ENCODE results near the gene BTBD8. TPM values are rescaled to one million over a fixed set of nuclear protein-coding genes. Genes with fewer than 3 reads are reported as not detected.

BTBD8 gene
- total RNA-seq, 1 donor from 2014 or later, result 5.5 TPM

DNA sequence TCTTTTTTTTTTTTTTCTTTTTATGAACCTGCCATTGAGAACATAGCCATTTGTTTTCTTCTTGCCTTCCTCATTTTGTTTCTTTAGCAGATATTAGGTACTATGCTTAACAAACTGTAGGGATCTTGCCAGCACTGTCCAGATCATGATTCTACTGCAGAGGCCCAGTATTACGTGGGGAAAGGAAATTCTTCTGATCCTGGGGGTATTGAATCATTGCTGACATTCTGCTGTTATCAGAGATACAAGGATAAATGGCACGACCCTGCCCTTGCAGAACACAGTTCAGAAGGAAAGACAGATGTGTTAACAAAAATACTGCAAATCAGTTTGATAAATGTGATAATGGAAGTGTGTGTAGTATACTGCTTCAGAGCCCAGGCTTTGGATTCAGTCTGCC, 56.2 kb downstream of the BTBD8 start:
- Histone ChIP-seq H3K27ac (no peak overlapping the region), H3K9me3 (no peaks in the 10 kb centered on the region), H3K4me1 (no peaks in the 10 kb centered on the region), H3K36me3 (peaks cover 3% of the 10 kb centered on the region), H3K4me3 (no peak overlapping the region), H3K27me3 (ENCODE audit: low read depth) (no peaks in the 10 kb centered on the region)
- intact Hi-C loops (cut with DNase I), result no loop called here
- TF ChIP-seq, protein P1, sequence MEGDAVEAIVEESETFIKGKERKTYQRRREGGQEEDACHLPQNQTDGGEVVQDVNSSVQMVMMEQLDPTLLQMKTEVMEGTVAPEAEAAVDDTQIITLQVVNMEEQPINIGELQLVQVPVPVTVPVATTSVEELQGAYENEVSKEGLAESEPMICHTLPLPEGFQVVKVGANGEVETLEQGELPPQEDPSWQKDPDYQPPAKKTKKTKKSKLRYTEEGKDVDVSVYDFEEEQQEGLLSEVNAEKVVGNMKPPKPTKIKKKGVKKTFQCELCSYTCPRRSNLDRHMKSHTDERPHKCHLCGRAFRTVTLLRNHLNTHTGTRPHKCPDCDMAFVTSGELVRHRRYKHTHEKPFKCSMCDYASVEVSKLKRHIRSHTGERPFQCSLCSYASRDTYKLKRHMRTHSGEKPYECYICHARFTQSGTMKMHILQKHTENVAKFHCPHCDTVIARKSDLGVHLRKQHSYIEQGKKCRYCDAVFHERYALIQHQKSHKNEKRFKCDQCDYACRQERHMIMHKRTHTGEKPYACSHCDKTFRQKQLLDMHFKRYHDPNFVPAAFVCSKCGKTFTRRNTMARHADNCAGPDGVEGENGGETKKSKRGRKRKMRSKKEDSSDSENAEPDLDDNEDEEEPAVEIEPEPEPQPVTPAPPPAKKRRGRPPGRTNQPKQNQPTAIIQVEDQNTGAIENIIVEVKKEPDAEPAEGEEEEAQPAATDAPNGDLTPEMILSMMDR (IDR thresholded peaks at IDR 0.05), result no peak
- no peak for DNase-seq
- no peak for ATAC-seq

DNA sequence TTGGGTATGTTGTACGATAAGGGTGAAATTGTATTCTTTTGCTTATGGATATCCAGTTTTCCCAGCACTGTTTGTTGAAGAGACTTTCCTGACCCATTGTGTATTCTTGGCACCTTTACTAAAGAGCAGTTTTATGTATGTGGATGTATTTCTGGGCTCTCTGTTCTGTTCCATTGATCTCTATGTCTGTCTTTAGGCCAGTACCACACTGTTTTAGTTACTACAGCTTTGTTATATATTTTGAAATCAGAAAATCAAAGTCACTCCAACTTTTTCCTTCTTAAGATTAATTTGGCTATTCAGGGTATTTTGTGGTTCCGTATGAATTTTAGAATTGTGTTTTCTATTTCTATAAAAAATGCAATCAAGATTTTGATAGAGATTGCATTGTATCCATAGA, 74.8 kb downstream of the BTBD8 start:
- intact Hi-C loops (cut with DNase I), result no loop called here
- TF ChIP-seq, protein P1 (IDR thresholded peaks at IDR 0.05), result no peak

DNA sequence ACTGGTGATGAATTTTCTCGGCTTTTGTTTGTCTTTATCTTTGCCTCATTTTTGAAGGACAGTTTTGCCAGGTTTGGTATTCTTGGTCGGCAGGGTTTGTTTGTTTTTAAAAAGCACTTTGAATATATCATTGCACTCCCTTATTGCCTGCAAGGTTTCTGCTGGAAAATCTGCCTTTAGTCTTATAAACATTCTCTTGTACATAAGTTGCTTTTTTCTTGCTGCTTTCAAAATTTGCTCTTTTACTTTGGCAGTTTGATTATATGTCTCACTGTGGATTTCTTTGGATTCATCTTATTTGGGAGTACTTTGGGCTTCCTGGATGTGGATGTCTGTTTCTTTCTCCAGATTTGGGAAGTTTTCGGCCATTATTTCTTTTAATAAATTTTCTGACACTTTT, 79.4 kb downstream of the BTBD8 start:
- Histone ChIP-seq H3K9me3 (peaks cover 18% of the 10 kb centered on the region), H3K27ac (no peak overlapping the region), H3K36me3 (no peaks in the 10 kb centered on the region), H3K27me3 (ENCODE audit: low read depth) (no peaks in the 10 kb centered on the region), H3K4me3 (no peak overlapping the region), H3K4me1 (no peaks in the 10 kb centered on the region)
- TF ChIP-seq, protein P1 (IDR thresholded peaks at IDR 0.05), result no peak
- intact Hi-C loops (cut with DNase I), result no loop called here
- DNase-seq, result no peak
- ATAC-seq, result no peak

More for the DNA sequence above, 74.8 kb downstream of the BTBD8 start:
- H3K27me3 ChIP-seq (ENCODE audit: low read depth), result no peaks in the 10 kb centered on the region
- H3K36me3 ChIP-seq, result no peaks in the 10 kb centered on the region
- H3K27ac ChIP-seq, result no peak overlapping the region
- H3K4me3 ChIP-seq, result no peak overlapping the region
- ATAC-seq (no peak), DNase-seq (no peak)
- no peaks in the 10 kb centered on the region for H3K4me1 ChIP-seq
- H3K9me3 ChIP-seq, result peaks cover 22% of the 10 kb centered on the region

DNA sequence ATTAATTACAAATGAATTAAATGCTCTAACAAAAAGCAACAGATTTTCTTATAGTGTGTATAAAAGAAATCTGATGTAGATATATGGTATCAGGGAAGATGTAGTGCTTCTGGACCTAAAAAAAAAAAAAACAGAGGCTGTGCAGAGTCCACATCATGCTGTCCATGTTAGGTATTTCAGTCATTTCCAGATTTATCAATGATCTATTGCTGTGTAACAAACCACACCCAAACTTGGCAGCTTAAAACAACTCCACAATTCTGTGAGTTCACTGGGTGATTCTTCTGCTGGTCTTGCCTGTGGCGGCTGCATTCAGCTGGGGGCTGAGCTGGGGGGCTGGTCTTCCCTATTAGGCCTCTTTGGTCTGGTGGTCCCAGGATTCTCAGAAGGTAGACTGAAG, 85.2 kb downstream of the BTBD8 start:
- no peaks in the 10 kb centered on the region for H3K27me3 ChIP-seq (ENCODE audit: low read depth)
- no peak for DNase-seq
- H3K36me3 ChIP-seq, result peaks cover 5% of the 10 kb centered on the region
- intact Hi-C loops (cut with DNase I), result no loop called here
- H3K4me3 ChIP-seq, result no peak overlapping the region
- no peaks in the 10 kb centered on the region for H3K4me1 ChIP-seq
- TF ChIP-seq, protein P1 (IDR thresholded peaks at IDR 0.05), result no peak
- H3K27ac ChIP-seq, result no peak overlapping the region
- no peak for ATAC-seq
- H3K9me3 ChIP-seq, result no peaks in the 10 kb centered on the region

DNA sequence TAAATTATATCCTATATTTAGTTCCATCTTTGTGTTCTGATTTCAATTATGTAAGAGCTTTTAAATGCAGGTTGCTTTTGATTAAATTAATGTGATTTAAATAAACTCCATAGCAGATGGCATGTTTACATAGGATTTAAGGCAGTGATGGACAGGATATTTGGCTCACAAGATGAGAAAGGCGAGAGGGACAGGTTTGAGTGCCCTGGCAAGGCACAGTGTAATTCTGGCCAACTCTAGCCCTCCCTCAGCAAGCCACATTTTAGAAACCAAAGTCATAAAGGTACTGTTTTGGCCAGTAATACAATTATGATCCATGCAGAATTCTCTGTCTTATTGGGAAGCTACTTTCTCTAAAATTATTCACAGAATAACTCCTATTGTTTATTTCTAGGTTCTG, 87.0 kb downstream of the BTBD8 start:
- peaks cover 5% of the 10 kb centered on the region for H3K36me3 ChIP-seq
- intact Hi-C loops (cut with DNase I), result no loop called here
- no peak overlapping the region for H3K27ac ChIP-seq
- DNase-seq (no peak), ATAC-seq (no peak)
- no peak overlapping the region for H3K4me3 ChIP-seq
- TF ChIP-seq, protein P1 (IDR thresholded peaks at IDR 0.05), result no peak
- H3K4me1 ChIP-seq, result no peaks in the 10 kb centered on the region
- H3K27me3 ChIP-seq (ENCODE audit: low read depth), result no peaks in the 10 kb centered on the region
- H3K9me3 ChIP-seq, result no peaks in the 10 kb centered on the region

DNA sequence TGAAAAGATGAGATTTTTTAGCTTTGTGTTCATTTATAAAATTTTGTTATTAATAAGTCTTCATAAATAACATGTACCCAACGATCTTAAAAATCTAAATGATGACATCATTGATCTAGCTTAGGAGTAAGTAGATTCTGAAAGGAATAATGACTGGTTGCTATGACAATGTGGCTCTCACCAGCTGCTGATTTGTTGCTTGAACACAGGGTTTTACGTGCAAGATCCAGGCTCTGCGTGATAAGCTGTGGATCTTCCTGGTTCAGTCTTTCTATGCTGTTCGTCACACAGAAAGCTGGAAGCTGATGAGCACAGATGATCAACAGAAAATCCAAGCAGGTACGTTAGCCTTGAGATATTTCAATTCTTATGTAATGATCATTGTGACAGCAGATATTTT, 88.5 kb downstream of the BTBD8 start:
- no peaks in the 10 kb centered on the region for H3K9me3 ChIP-seq
- ATAC-seq (no peak), DNase-seq (no peak)
- TF ChIP-seq, protein P1 (IDR thresholded peaks at IDR 0.05), result no peak
- intact Hi-C loops (cut with DNase I), result no loop called here
- no peaks in the 10 kb centered on the region for H3K4me1 ChIP-seq
- no peak overlapping the region for H3K27ac ChIP-seq
- no peak overlapping the region for H3K4me3 ChIP-seq
- H3K27me3 ChIP-seq (ENCODE audit: low read depth), result no peaks in the 10 kb centered on the region
- H3K36me3 ChIP-seq, result peaks cover 5% of the 10 kb centered on the region

Measured in lower lobe of right lung (tissue), 2 donors.